Panc1 (cell line): ENCODE data around the gene BBX.

Experiments
- CTCF ChIP-seq: fragments of 450-650 bp; IDR thresholded peaks from 2 replicates; pipeline ENCODE4 v1.5.1; 2017; ENCODE audit warnings: mild to moderate bottlenecking
- POLR2AphosphoS5 ChIP-seq: IDR thresholded peaks from 2 replicates; pipeline ENCODE4 v1.6.1; 2012; ENCODE audit warnings: mild to moderate bottlenecking, low read depth, low read length, moderate library complexity
- REST ChIP-seq, 2 experiments: IDR thresholded peaks; 2 replicates each; pipeline ENCODE4 v1.6.1; 2011 to 2012; ENCODE audit warnings: low read depth in 2 of 2, control low read depth in 1 of 2, low read length in 1 of 2, mild to moderate bottlenecking in 1 of 2, moderate library complexity in 1 of 2; ENCODE audit not compliant: insufficient read depth in 1 of 2
- SIN3A ChIP-seq: IDR thresholded peaks from 2 replicates; pipeline ENCODE4 v1.6.1; 2012; ENCODE audit warnings: low read depth, mild to moderate bottlenecking, low read length, moderate library complexity, borderline replicate concordance; ENCODE audit not compliant: insufficient read depth
- TCF7L2 ChIP-seq: IDR thresholded peaks from 2 replicates; pipeline ENCODE4 v1.6.1; 2011; ENCODE audit warnings: mild to moderate bottlenecking, low read depth, low read length, inconsistent platforms

GRCh38 chr3:107674371-107674770, 151.6 kb downstream of the BBX start:
- TF ChIP-seq POLR2AphosphoS5, result no peak
- no peak for TF ChIP-seq CTCF
- TF ChIP-seq SIN3A, result no peak
- TF ChIP-seq REST (IDR thresholded peaks at IDR 0.05; ENCODE audit: insufficient read depth in 1 of 2, low read depth in 2 of 2, low read length in 1 of 2), result no peak
- TF ChIP-seq TCF7L2, result no peak
